Osteocyte (in vitro differentiated cells): ENCODE data around the gene ABCB9. TPM values are rescaled to one million over a fixed set of nuclear protein-coding genes. Genes with fewer than 3 reads are reported as not detected.

Experiments used
- DNase-seq: peaks from one replicate; pipeline ENCODE4 v3.0.0; 2021; ENCODE audit warnings: mixed read lengths; ENCODE audit not compliant: unreplicated experiment; ENCODE audit errors: extremely low spot score
- H3K27ac Mint-ChIP-seq: one replicate; pipeline ENCODE4 v1.8.0; 2021; ENCODE audit warnings: mild to moderate bottlenecking, mixed read lengths; ENCODE audit not compliant: unreplicated experiment
- H3K27me3 Mint-ChIP-seq: one replicate; pipeline ENCODE4 v1.8.0; 2021; ENCODE audit warnings: mixed read lengths; ENCODE audit not compliant: unreplicated experiment
- H3K36me3 Mint-ChIP-seq: one replicate; pipeline ENCODE4 v1.8.0; 2021; ENCODE audit warnings: mixed read lengths; ENCODE audit not compliant: unreplicated experiment
- H3K4me1 Mint-ChIP-seq: one replicate; pipeline ENCODE4 v1.8.0; 2021; ENCODE audit warnings: mixed read lengths; ENCODE audit not compliant: unreplicated experiment
- H3K4me3 Mint-ChIP-seq: one replicate; pipeline ENCODE4 v1.8.0; 2021; ENCODE audit warnings: mild to moderate bottlenecking, moderate library complexity, mixed read lengths; ENCODE audit not compliant: unreplicated experiment
- H3K9me3 Mint-ChIP-seq: one replicate; pipeline ENCODE4 v1.8.0; 2021; ENCODE audit warnings: mixed read lengths; ENCODE audit not compliant: unreplicated experiment
- total RNA-seq: library from RNA; stranded (reverse); gene quantifications from 2 replicates; pipeline ENCODE4 v1.2.1, GENCODE V29; 2021
- TF ChIP-seq, protein P1 (sequence below): fragments of 200-600 bp; sonication (generic); IDR thresholded peaks from 2 replicates; pipeline ENCODE4 v1.5.0; 2021; ENCODE audit warnings: antibody characterized with exemption, mild to moderate bottlenecking, moderate library complexity

The ABCB9 gene
- total RNA-seq, 1 donor from 2014 or later = 13.4 TPM

DNA sequence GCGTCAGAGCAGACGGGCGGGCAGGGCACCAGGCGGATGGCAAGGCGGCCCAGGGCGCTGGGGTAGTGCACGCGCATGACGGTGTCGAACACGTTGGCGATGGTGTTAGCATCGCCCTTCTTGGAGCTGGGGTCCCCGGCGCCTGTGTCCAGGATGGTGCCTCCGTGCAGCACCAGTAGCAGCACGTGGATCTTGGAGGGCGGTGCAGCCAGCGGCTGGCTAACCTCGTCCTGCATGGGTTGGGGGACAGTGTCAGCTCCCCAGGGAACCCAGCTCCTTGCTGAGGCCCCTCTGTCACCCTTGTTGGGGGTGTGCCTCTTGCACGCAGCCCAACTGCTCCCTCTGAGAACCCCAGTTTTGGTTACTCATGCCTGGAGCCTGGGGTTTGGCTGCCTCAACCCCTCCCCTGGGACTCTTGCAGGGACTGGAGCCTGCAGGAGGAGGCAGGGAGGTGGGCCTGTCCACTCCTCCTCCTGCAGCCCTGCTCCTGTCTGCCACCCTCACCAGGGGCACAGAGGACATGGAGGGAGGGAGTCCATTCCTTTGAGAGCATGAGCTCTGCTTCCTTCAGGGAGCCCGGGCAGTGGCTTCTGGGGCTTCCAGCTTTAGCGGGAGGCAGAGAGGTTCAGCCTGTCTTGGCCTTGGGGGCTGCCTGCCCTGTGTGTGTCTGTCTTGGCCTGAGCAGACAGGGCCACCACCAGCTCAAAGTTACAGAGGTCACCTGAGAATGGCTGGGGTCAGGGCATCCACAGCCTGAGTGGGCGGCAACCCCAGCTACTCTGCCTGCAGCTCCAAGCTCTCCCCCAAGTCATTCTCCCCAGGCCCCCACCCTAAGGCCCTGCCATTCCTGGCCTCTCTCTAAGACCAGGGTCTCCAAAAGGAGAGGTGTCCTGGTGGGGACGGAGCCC lies 31.3 kb upstream of the ABCB9 start:
- Mint-ChIP-seq H3K4me3 (no peak overlapping the region), H3K4me1 (no peaks in the 10 kb centered on the region), H3K27ac (no peak overlapping the region), H3K36me3 (no peaks in the 10 kb centered on the region), H3K27me3 (no peaks in the 10 kb centered on the region), H3K9me3 (no peaks in the 10 kb centered on the region)
- DNase-seq = no peak
- TF ChIP-seq, protein P1, sequence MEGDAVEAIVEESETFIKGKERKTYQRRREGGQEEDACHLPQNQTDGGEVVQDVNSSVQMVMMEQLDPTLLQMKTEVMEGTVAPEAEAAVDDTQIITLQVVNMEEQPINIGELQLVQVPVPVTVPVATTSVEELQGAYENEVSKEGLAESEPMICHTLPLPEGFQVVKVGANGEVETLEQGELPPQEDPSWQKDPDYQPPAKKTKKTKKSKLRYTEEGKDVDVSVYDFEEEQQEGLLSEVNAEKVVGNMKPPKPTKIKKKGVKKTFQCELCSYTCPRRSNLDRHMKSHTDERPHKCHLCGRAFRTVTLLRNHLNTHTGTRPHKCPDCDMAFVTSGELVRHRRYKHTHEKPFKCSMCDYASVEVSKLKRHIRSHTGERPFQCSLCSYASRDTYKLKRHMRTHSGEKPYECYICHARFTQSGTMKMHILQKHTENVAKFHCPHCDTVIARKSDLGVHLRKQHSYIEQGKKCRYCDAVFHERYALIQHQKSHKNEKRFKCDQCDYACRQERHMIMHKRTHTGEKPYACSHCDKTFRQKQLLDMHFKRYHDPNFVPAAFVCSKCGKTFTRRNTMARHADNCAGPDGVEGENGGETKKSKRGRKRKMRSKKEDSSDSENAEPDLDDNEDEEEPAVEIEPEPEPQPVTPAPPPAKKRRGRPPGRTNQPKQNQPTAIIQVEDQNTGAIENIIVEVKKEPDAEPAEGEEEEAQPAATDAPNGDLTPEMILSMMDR = no peak

DNA sequence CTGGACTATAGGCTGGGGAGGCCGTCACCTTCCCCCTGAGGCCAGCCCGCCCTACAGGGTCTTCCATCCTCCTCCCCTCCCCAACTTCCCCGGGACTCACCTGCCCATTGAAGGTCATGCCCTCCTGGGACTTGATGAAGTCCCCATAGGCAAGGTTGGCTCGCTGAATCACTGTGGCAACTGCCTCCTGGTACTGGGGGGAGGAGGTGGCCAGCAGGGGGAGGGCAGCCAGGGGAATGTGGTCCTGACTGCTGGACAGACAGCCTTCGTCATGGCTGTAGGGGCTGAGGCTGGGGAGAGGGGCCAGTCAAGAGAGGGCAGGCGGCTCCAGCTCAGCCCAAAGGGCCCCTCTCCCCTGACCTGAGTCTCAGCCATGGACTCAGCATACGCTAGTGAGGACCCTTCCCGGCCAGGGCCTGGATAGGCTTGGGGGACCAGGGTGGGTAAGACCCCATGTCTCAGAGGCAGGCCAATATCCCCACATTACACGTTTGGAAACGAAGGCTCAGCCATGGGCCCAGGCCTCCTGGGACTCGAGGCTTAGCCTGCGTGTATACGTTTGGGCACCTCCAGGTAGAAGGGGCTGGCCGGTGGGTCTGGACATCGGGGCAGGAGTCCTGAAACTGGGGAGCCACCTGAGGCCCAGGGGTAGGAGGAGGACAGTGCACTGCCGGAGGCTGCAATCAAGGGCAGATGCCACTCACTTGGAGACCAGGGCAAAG lies 30.5 kb upstream of the ABCB9 start:
- H3K27ac Mint-ChIP-seq = no peak overlapping the region
- no peaks in the 10 kb centered on the region for H3K4me1 Mint-ChIP-seq
- H3K9me3 Mint-ChIP-seq = no peaks in the 10 kb centered on the region
- H3K4me3 Mint-ChIP-seq = no peak overlapping the region
- H3K27me3 Mint-ChIP-seq = no peaks in the 10 kb centered on the region
- TF ChIP-seq, protein P1 = no peak
- DNase-seq = no peak
- no peaks in the 10 kb centered on the region for H3K36me3 Mint-ChIP-seq

DNA sequence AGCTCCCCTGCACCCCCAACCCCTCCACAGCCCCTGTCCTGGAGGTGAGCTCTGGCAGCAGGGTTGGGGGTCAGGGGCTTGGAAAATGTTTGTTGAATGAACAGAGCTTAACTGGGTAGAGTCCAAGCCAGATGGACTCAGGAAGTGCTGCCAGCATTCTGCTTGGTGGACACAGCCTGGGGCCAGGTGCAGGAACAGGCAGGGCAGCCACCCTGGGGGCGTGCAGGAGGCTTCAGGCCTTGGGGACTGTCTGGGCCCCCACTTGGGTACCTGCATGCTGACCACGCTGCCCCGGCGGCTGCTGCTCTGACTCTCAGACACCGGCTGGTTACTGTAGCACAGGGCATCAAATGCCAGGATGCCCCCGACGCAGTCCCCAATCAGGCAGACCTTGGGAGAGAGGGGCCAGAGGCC lies 29.9 kb upstream of the ABCB9 start:
- TF ChIP-seq, protein P1 = no peak
- Mint-ChIP-seq H3K4me1 (no peaks in the 10 kb centered on the region), H3K27me3 (no peaks in the 10 kb centered on the region), H3K36me3 (no peaks in the 10 kb centered on the region), H3K9me3 (no peaks in the 10 kb centered on the region), H3K27ac (no peak overlapping the region), H3K4me3 (no peak overlapping the region)
- no peak for DNase-seq

DNA sequence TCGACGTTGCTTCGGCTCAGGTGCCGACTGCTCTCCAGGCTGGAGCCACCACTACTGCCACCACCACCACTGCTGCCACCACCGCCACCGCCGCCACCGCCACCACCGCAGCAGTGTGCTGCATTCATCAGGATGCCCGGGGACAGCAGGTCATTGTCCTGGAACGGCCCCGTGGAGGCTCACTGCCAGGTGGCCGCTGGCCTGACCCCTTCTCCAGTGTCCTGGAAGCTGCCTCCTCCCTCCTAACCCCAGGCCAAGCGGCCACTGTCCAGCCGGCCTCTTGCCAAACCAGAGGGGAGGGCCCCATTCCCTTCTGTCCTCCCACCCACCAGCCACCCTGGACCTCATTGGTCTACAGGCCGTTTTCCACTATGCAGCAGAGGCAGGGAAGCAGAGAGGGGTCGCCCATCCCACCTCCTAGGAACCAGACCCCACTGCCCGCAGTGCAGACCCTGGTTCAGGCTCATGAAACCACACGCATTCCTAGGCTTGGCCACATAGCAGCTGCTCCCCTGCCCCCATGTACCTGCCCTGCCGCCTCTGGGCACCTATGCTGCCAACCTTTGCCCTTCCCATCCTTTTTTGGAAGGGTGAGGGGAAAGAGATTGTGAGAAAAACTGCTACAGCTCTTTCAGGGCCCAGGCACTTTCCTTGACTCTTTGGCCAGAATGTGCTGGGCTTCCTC lies 29.4 kb upstream of the ABCB9 start:
- H3K4me1 Mint-ChIP-seq = no peaks in the 10 kb centered on the region
- H3K4me3 Mint-ChIP-seq = no peak overlapping the region
- H3K27me3 Mint-ChIP-seq = no peaks in the 10 kb centered on the region
- no peak for DNase-seq
- no peaks in the 10 kb centered on the region for H3K36me3 Mint-ChIP-seq
- TF ChIP-seq, protein P1 = no peak
- H3K27ac Mint-ChIP-seq = no peak overlapping the region
- H3K9me3 Mint-ChIP-seq = no peaks in the 10 kb centered on the region
